CD4-positive, alpha-beta memory T cell (primary cell): ENCODE results near the gene IL4R. TPM values are rescaled to one million over a fixed set of nuclear protein-coding genes. Genes with fewer than 3 reads are reported as not detected.

Source experiments
- CTCF ChIA-PET: fragments of 350-600 bp; sonication (Branson Sonifier 250); formaldehyde crosslinking; loops from one replicate; lab custom pipeline; 2021; ENCODE audit warnings: inconsistent platforms; ENCODE audit not compliant: partially characterized antibody; lab: Charles Lee
- POLR2A ChIA-PET: fragments of 350-600 bp; sonication (Branson Sonifier 250); formaldehyde crosslinking; loops from one replicate; lab custom pipeline; 2021; ENCODE audit not compliant: partially characterized antibody; lab: Charles Lee
- DNase-seq, 5 donors: peaks; one replicate each; pipeline versions ENCODE4 v3.0.0 to v3.0.0-alpha.2; 2020 to 2022; ENCODE audit warnings: mixed read lengths in 1 of 5
- H3K27ac ChIP-seq: one replicate; pipeline ENCODE4 v1.7.0; 2013; ENCODE audit warnings: low read depth, low read length
- H3K27me3 ChIP-seq: 2 replicates; pipeline ENCODE4 v1.7.0; 2013; ENCODE audit warnings: mild to moderate bottlenecking, low read length, moderate library complexity; ENCODE audit not compliant: insufficient read depth
- H3K36me3 ChIP-seq: 2 replicates; pipeline ENCODE4 v1.7.0; 2013; ENCODE audit warnings: mild to moderate bottlenecking, low read length, moderate library complexity; ENCODE audit not compliant: insufficient read depth
- H3K4me1 ChIP-seq: 2 replicates; pipeline ENCODE4 v1.7.0; 2013; ENCODE audit warnings: mild to moderate bottlenecking, low read length, moderate library complexity; ENCODE audit not compliant: insufficient read depth
- H3K4me3 ChIP-seq, 2 donors: one replicate each; pipeline ENCODE4 v1.7.0; 2013; ENCODE audit warnings: low read length in 2 of 2, mild to moderate bottlenecking in 1 of 2
- H3K9me3 ChIP-seq, 2 donors: one replicate each; pipeline ENCODE4 v1.7.0; 2013; ENCODE audit warnings: low read length in 2 of 2, control low read depth in 1 of 2; ENCODE audit not compliant: control insufficient read depth in 1 of 2
- H3K27ac Mint-ChIP-seq, 7 donors: one replicate each; pipeline ENCODE4 v1.8.0; 2020 to 2021; ENCODE audit warnings: mixed read lengths in 7 of 7, mild to moderate bottlenecking in 6 of 7, inconsistent platforms in 3 of 7, moderate library complexity in 3 of 7
- H3K27me3 Mint-ChIP-seq, 2 donors: one replicate each; pipeline ENCODE4 v1.8.0; 2020 to 2021; ENCODE audit warnings: mixed read lengths in 2 of 2
- H3K36me3 Mint-ChIP-seq, 2 donors: one replicate each; pipeline ENCODE4 v1.8.0; 2020 to 2021; ENCODE audit warnings: mixed read lengths in 2 of 2, inconsistent platforms in 1 of 2, mild to moderate bottlenecking in 1 of 2
- H3K4me1 Mint-ChIP-seq, 4 donors: one replicate each; pipeline ENCODE4 v1.8.0; 2020 to 2021; ENCODE audit warnings: mixed read lengths in 4 of 4, mild to moderate bottlenecking in 1 of 4
- H3K4me3 Mint-ChIP-seq, 8 donors: one replicate each; pipeline ENCODE4 v1.8.0; 2020 to 2021; ENCODE audit warnings: mixed read lengths in 8 of 8, mild to moderate bottlenecking in 7 of 8, moderate library complexity in 6 of 8, inconsistent platforms in 3 of 8
- H3K9me3 Mint-ChIP-seq, 8 donors: one replicate each; pipeline ENCODE4 v1.8.0; 2020 to 2021; ENCODE audit warnings: mixed read lengths in 8 of 8, mild to moderate bottlenecking in 5 of 8, inconsistent platforms in 3 of 8, moderate library complexity in 1 of 8
- intact Hi-C: fragments of 100-400 bp; cut with micrococcal nuclease; formaldehyde crosslinking; loops from one replicate; pipeline ENCODE4 v1.15.1; 2023
- polyA plus RNA-seq, 2 donors: library from polyadenylated mRNA; unstranded; fragments of 300-500 nt; fragmentation: Illumina TruSeq; gene quantifications; one replicate each; pipeline ENCODE4 v1.2.3, GENCODE V29; 2021
- total RNA-seq, 2 experiments: library from RNA; stranded (reverse); gene quantifications; one replicate each; pipeline ENCODE4 v1.2.3, GENCODE V29; 2021

IL4R gene
- total and polyA plus RNA-seq, 4 experiments from 2014 or later = 32.6 to 152 (median 104) TPM

DNA sequence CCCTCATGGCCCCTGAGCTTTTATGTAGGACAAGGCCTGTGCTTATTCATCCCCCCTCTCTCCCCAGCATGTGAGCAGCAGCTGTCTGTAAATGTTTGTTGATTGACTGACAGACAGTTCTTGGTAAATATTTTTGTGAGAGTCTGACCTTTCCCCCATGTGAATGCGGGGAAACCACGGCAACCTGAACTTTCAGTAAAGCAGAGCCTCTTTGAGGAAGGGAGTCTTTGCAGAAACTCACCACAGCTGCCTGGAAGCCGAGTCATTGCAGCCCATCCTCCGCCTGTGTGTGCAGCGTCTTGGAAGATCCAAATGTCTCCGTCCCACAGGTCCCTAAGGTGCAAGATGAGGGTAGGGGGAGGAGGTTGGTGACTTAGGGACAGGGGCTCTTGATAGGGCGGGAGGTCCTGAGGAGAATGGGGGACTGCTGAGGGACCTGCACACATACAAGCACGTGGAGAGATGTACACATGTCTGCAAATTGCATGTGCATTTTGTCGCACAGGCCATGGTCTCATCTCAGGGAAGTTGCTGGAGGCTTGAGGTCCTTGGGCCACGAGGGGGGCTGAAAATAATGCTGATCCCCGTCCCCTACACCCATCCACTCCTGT, 65.2 kb downstream of the IL4R start:
- DNase-seq = no peak
- CTCF ChIA-PET = interaction anchor here (0.6 to 1.8 kb wide), 3 partner anchors 13 to 223 kb away, joined by 3 to 5 read pairs (median 3); no protein-coding TSS in a partner anchor
- H3K27ac ChIP-seq = no peak overlapping the region

GRCh38 chr16:27379919-27380318, 66.1 kb downstream of the IL4R start:
- intact Hi-C loops = no loop called here
- CTCF ChIA-PET = interaction anchor here (1.0 kb wide), 1 partner anchor 12 kb away, joined by 3 read pairs; no protein-coding TSS in a partner anchor

More for the DNA sequence above, 65.2 kb downstream of the IL4R start:
- H3K4me1 ChIP-seq = peaks cover 40% of the 10 kb centered on the region
- no peaks in the 10 kb centered on the region for H3K27me3 ChIP-seq
- H3K4me3 ChIP-seq = no peak overlapping the region
- intact Hi-C loops = no loop called here
- no peaks in the 10 kb centered on the region for H3K27me3 Mint-ChIP-seq
- peaks cover 0 to under 1% of the 10 kb centered on the region in 2 donors for H3K36me3 Mint-ChIP-seq
- H3K36me3 ChIP-seq = no peaks in the 10 kb centered on the region
- POLR2A ChIA-PET = interaction anchor here (0.7 to 5.2 kb wide), 6 partner anchors 12 to 144 kb away, joined by 3 to 46 read pairs (median 7); partner anchors contain the start of gene IL21R
- H3K9me3 ChIP-seq = no peaks in the 10 kb centered on the region
- H3K27ac Mint-ChIP-seq = peak overlapping the region in 6 of 7 donors; percentile 23 to 78 (median 46)
- peak overlapping the region in 2 of 8 donors; percentile 35 to 51 for H3K4me3 Mint-ChIP-seq
- peaks cover 18 to 31% (median 25%) of the 10 kb centered on the region in 4 donors for H3K4me1 Mint-ChIP-seq
- peaks cover 0 to 1% (median under 1%) of the 10 kb centered on the region in 8 donors for H3K9me3 Mint-ChIP-seq

GRCh38 chr16:27381236-27381635, 67.5 kb downstream of the IL4R start:
- Histone ChIP-seq H3K27me3 (no peaks in the 10 kb centered on the region), H3K9me3 (no peaks in the 10 kb centered on the region), H3K4me1 (peaks cover 27% of the 10 kb centered on the region), H3K4me3 (no peak overlapping the region), H3K27ac (no peak overlapping the region), H3K36me3 (no peaks in the 10 kb centered on the region)
- DNase-seq = no peak
- Mint-ChIP-seq H3K36me3 (peaks cover 0 to 6% of the 10 kb centered on the region in 2 donors), H3K4me1 (peaks cover 18 to 35% (median 25%) of the 10 kb centered on the region in 4 donors), H3K27me3 (no peaks in the 10 kb centered on the region), H3K4me3 (no peak overlapping the region), H3K9me3 (peaks cover 0 to 7% (median 5%) of the 10 kb centered on the region in 8 donors), H3K27ac (no peak overlapping the region)
- CTCF ChIA-PET = no interaction called here
- POLR2A ChIA-PET = interaction anchor here (1.0 to 5.2 kb wide), 3 partner anchors 13 to 178 kb away, joined by 3 to 46 read pairs (median 3); partner anchors contain the start of genes IL21R and KDM8
- intact Hi-C loops = no loop called here

More at GRCh38 chr16:27379919-27380318, 66.1 kb downstream of the IL4R start:
- no peak overlapping the region for H3K4me3 Mint-ChIP-seq
- Histone ChIP-seq H3K9me3 (no peaks in the 10 kb centered on the region), H3K27me3 (no peaks in the 10 kb centered on the region), H3K27ac (no peak overlapping the region), H3K4me3 (no peak overlapping the region), H3K36me3 (no peaks in the 10 kb centered on the region), H3K4me1 (peaks cover 30% of the 10 kb centered on the region)
- no peaks in the 10 kb centered on the region for H3K27me3 Mint-ChIP-seq
- H3K4me1 Mint-ChIP-seq = peaks cover 18 to 35% (median 25%) of the 10 kb centered on the region in 4 donors
- POLR2A ChIA-PET = interaction anchor here (1.0 to 5.2 kb wide), 3 partner anchors 24 to 177 kb away, joined by 3 to 46 read pairs (median 4); partner anchors contain the start of genes IL21R and KDM8
- peaks cover 0 to 6% of the 10 kb centered on the region in 2 donors for H3K36me3 Mint-ChIP-seq
- peak overlapping the region in 1 of 7 donors; percentile 8 for H3K27ac Mint-ChIP-seq
- peaks cover 0 to 7% (median 5%) of the 10 kb centered on the region in 8 donors for H3K9me3 Mint-ChIP-seq
- DNase-seq = no peak

DNA sequence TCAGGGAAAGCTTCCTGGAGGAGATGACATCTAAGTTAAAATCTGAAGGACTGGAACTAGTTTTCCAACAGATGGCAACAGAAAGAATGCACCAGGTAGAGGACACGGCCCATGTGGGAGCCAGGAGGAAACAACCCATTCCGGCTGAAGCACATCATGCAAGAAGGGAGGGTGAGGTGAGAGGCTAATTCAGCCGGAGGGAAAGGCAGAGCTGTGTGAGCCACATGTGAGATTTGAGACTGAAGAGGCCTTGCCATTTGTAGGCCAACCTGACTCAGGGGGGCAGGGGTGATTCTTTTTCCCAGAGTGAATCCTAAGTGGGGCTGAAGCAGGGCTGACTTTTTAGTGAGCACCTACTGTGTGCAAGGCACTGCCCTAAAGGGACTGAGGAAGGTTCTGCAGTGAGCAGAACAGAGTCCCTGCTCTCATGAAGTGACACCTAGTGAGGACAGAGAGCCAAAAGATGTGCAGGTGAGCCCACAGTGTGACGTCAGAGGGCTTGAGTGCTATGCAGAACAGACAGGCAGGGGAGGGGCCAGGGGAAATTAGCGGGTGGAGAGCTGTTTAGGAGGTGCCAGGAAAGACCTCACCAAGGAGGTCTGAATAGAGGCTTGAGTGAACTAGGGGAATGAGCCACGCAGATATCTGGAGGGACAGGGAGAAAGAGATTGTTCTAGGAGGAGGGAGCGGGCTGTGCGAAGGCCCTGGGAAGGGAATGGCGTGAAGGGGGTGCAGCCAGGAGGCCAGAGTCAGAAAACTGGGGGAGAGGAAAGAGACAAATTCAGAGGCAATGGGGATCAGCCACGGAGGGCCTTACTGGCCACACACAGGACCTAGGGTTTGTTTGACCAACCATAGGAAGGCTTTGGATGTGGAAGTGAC, 68.4 kb downstream of the IL4R start:
- Histone ChIP-seq H3K9me3 (no peaks in the 10 kb centered on the region), H3K27ac (no peak overlapping the region), H3K4me1 (peaks cover 22% of the 10 kb centered on the region), H3K4me3 (no peak overlapping the region), H3K36me3 (no peaks in the 10 kb centered on the region), H3K27me3 (no peaks in the 10 kb centered on the region)
- intact Hi-C loops = no loop called here
- H3K9me3 Mint-ChIP-seq = peaks cover 0 to 9% (median 6%) of the 10 kb centered on the region in 8 donors
- DNase-seq = no peak
- H3K27me3 Mint-ChIP-seq = no peaks in the 10 kb centered on the region
- H3K4me1 Mint-ChIP-seq = peaks cover 17 to 29% (median 23%) of the 10 kb centered on the region in 4 donors
- ChIA-PET POLR2A (interaction anchor here (5.2 kb wide), 1 partner anchor 22 kb away, joined by 46 read pairs; the partner anchor contains the start of gene IL21R), CTCF (no interaction called here)
- no peak overlapping the region for H3K4me3 Mint-ChIP-seq
- peak overlapping the region in 2 of 7 donors; percentile 46 to 62 for H3K27ac Mint-ChIP-seq
- peaks cover 0 to 6% of the 10 kb centered on the region in 2 donors for H3K36me3 Mint-ChIP-seq

DNA sequence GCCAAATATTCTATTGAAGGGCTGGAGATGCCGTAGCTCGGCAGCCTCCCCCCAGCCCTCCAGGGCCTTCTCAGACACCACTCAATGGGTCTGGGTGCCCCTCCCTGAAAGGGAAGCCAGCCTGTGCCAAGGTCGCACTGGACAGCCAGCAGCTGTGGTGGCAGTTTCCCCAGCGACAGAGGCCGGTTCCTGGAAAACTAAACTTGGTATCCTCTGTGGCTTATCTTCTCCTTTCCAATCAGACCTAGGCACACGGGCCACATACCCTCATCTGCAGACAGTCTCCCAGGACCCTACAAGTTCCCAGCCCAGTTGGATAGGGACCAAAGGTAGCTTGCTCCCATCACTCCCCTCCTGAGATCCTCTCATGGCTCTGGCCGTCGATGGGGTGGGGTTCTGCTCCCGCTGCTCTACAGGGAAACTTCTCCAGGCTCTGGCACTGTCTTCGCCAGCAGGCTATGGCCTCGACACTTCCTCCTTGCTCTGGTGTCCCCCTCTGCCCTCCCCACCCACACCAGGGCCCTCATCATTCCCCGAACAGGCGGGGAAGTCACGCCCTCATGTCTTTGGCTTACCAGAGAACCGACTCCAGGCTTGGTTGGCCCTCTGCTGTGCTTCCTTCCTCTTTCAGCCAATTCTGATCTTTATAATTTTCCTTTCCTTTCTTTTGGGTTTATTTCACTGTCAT, 69.9 kb downstream of the IL4R start:
- Histone ChIP-seq H3K27me3 (no peaks in the 10 kb centered on the region), H3K9me3 (no peaks in the 10 kb centered on the region), H3K27ac (no peak overlapping the region), H3K4me1 (peaks cover 7% of the 10 kb centered on the region), H3K36me3 (no peaks in the 10 kb centered on the region), H3K4me3 (no peak overlapping the region)
- Mint-ChIP-seq H3K36me3 (peaks cover 0 to 6% of the 10 kb centered on the region in 2 donors), H3K27me3 (no peaks in the 10 kb centered on the region), H3K9me3 (peaks cover 0 to 9% (median 6%) of the 10 kb centered on the region in 8 donors), H3K27ac (peak overlapping the region in 2 of 7 donors; percentile 0 to 45), H3K4me1 (peaks cover 6 to 15% (median 10%) of the 10 kb centered on the region in 4 donors), H3K4me3 (no peak overlapping the region)
- ChIA-PET CTCF (interaction anchor here (1.2 kb wide), 1 partner anchor 204 kb away, joined by 3 read pairs; no protein-coding TSS in a partner anchor), POLR2A (interaction anchor here (1.0 kb wide), 1 partner anchor 18 kb away, joined by 4 read pairs; the partner anchor contains the start of gene IL21R)
- intact Hi-C loops = no loop called here
- no peak for DNase-seq

- no peaks in the 10 kb centered on the region for H3K36me3 ChIP-seq
- no peak overlapping the region for H3K4me3 ChIP-seq
- no peak for DNase-seq
- H3K27ac Mint-ChIP-seq = peak overlapping the region in 1 of 7 donors; percentile 52
- peaks cover under 1% of the 10 kb centered on the region for H3K4me1 ChIP-seq
- no peaks in the 10 kb centered on the region for H3K27me3 Mint-ChIP-seq
- H3K4me1 Mint-ChIP-seq = peaks cover 2 to 8% (median 5%) of the 10 kb centered on the region in 4 donors
- ChIA-PET POLR2A (no interaction called here), CTCF (interaction anchor here (1.2 kb wide), 1 partner anchor 205 kb away, joined by 3 read pairs; no protein-coding TSS in a partner anchor)
- intact Hi-C loops = no loop called here
- H3K9me3 ChIP-seq = no peaks in the 10 kb centered on the region
- H3K36me3 Mint-ChIP-seq = peaks cover 0 to 6% of the 10 kb centered on the region in 2 donors
- H3K9me3 Mint-ChIP-seq = peaks cover 0 to 11% (median 8%) of the 10 kb centered on the region in 8 donors
- no peak overlapping the region for H3K4me3 Mint-ChIP-seq
- H3K27me3 ChIP-seq = no peaks in the 10 kb centered on the region
- no peak overlapping the region for H3K27ac ChIP-seq
These were observed 70.7 kb downstream of the IL4R start for GRCh38 chr16:27384425-27384824.
